ENCODE measurements around the gene TBX2.

Gene TBX2

GRCh38 chr17:61453566-61454380, 54.1 kb downstream of the TBX2 start:
- DNase-seq (ENCODE audit: low read depth, low spot score): no peak

- DNase-seq (ENCODE audit: low read depth, low spot score): no peak
These were observed 55.0 kb downstream of the TBX2 start for GRCh38 chr17:61454381-61455323.

- DNase-seq (ENCODE audit: low read depth, low spot score): no peak
These were observed 55.8 kb downstream of the TBX2 start for GRCh38 chr17:61455324-61456060.

GRCh38 chr17:61456061-61456681, 56.5 kb downstream of the TBX2 start:
- no peak for DNase-seq (ENCODE audit: low read depth, low spot score)

GRCh38 chr17:61456688-61457225, 57.1 kb downstream of the TBX2 start:
- no peak for DNase-seq (ENCODE audit: low read depth, low spot score)

- DNase-seq (ENCODE audit: low read depth, low spot score): no peak
These were observed 57.8 kb downstream of the TBX2 start for GRCh38 chr17:61457226-61457983.

GRCh38 chr17:61458000-61458399, 58.4 kb downstream of the TBX2 start:
- DNase-seq (ENCODE audit: low read depth, low spot score): no peak

- no peak for DNase-seq (ENCODE audit: low read depth, low spot score)
These were observed 58.9 kb downstream of the TBX2 start for GRCh38 chr17:61458421-61459141.
